ENCODE results near the gene CD40LG. TPM values are rescaled to one million over a fixed set of nuclear protein-coding genes. Genes with fewer than 3 reads are reported as not detected.

Gene CD40LG
- polyA plus RNA-seq, 1 donor (not counting 4 experiments of a cell fraction or from before 2014, with no cell fraction given): not detected

DNA sequence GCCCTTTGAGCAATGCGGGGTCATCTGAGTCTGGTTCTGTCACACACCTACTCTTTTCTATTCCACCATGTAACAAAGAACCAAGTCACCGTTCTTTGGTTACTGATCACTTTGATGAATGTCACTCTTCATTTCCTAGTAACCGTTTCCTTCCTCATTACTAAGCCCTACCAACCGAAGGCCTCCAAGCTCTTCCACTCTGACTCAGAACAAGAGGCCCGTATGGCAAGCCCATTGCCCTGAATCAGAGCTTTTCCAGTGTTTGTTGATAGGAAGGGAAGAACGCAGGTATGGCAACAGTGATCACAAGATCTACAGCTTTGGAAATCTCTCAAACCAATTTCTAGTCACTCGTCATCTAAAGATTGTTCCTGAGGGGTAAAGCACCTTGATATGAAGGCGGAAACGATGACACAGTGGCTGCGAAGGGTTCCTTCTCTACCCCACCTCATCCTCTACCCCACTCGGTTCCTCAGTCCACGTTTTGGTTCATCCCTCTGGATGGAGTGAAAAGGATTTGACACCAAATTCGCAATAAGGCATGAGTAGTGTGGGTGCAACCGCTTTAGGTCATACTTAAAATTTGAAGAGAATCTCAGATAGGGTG is 28.0 kb upstream of the CD40LG start:
- dilution Hi-C loops (cut with MboI; ENCODE audit: extremely low pct_ligation_motif_present, low sequenced_read_pairs): no loop called here
- FAIRE-seq: no peak

GRCh38 chrX:136620780-136621179 is 27.2 kb upstream of the CD40LG start:
- Histone ChIP-seq H3K9me1 (ENCODE audit: control insufficient read depth, extremely low read depth, insufficient read depth, low read length) (no peaks in the 10 kb centered on the region), H3K9me3 (ENCODE audit: control insufficient read depth, low read depth, low read length) (no peaks in the 10 kb centered on the region), H3K27me3 (ENCODE audit: control insufficient read depth, extremely low read depth, insufficient read depth, low read length) (no peaks in the 10 kb centered on the region), H2AFZ (ENCODE audit: control insufficient read depth, low read length) (no peak overlapping the region), H3K4me3 (ENCODE audit: control insufficient read depth in 2 of 3, extremely low read depth in 1 of 3, insufficient read depth in 2 of 3, low read depth in 1 of 3, low read length in 3 of 3) (no peak overlapping the region), H3K4me1 (ENCODE audit: control insufficient read depth, extremely low read depth, insufficient read depth, low read length) (no peaks in the 10 kb centered on the region), H4K20me1 (ENCODE audit: control insufficient read depth, extremely low read depth, insufficient read depth, low read length) (no peaks in the 10 kb centered on the region), H3K79me2 (ENCODE audit: control insufficient read depth, insufficient read depth, low read length) (no peaks in the 10 kb centered on the region), H3K27ac (ENCODE audit: control insufficient read depth, insufficient read depth, low read length) (no peak overlapping the region), H3K9ac (ENCODE audit: control insufficient read depth, extremely low read depth, insufficient read depth, low read length) (no peak overlapping the region), H3K4me2 (ENCODE audit: control insufficient read depth, extremely low read depth, insufficient read depth, low read depth, low read length) (no peak overlapping the region), H3K36me3 (ENCODE audit: control insufficient read depth in 2 of 2, extremely low read depth in 1 of 2, insufficient read depth in 2 of 2, low read length in 2 of 2) (no peaks in the 10 kb centered on the region)
- no peak for FAIRE-seq
- dilution Hi-C loops (cut with MboI; ENCODE audit: extremely low pct_ligation_motif_present, low sequenced_read_pairs): no loop called here
- no peak for DNase-seq (ENCODE audit: low read depth, low spot score)
- TF ChIP-seq, protein P1, sequence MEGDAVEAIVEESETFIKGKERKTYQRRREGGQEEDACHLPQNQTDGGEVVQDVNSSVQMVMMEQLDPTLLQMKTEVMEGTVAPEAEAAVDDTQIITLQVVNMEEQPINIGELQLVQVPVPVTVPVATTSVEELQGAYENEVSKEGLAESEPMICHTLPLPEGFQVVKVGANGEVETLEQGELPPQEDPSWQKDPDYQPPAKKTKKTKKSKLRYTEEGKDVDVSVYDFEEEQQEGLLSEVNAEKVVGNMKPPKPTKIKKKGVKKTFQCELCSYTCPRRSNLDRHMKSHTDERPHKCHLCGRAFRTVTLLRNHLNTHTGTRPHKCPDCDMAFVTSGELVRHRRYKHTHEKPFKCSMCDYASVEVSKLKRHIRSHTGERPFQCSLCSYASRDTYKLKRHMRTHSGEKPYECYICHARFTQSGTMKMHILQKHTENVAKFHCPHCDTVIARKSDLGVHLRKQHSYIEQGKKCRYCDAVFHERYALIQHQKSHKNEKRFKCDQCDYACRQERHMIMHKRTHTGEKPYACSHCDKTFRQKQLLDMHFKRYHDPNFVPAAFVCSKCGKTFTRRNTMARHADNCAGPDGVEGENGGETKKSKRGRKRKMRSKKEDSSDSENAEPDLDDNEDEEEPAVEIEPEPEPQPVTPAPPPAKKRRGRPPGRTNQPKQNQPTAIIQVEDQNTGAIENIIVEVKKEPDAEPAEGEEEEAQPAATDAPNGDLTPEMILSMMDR (optimal IDR thresholded peaks at IDR 0.05 in 1 of 3, IDR thresholded peaks at IDR 0.05 in 1 of 3, conservative IDR thresholded peaks at IDR 0.05 in 1 of 3; ENCODE audit: extremely low read depth in 1 of 3, insufficient read depth in 2 of 3, low read length in 3 of 3): no peak
- no peak for TF ChIP-seq EZH2 (IDR thresholded peaks at IDR 0.05; ENCODE audit: low read length)

More for the DNA sequence above, 28.0 kb upstream of the CD40LG start:
- H2AFZ ChIP-seq (ENCODE audit: control insufficient read depth, low read length): no peak overlapping the region
- H3K27me3 ChIP-seq (ENCODE audit: control insufficient read depth, extremely low read depth, insufficient read depth, low read length): no peaks in the 10 kb centered on the region
- no peak overlapping the region for H3K4me2 ChIP-seq (ENCODE audit: control insufficient read depth, extremely low read depth, insufficient read depth, low read depth, low read length)
- H3K4me3 ChIP-seq (ENCODE audit: control insufficient read depth in 2 of 3, extremely low read depth in 1 of 3, insufficient read depth in 2 of 3, low read depth in 1 of 3, low read length in 3 of 3): no peak overlapping the region
- no peaks in the 10 kb centered on the region for H3K79me2 ChIP-seq (ENCODE audit: control insufficient read depth, insufficient read depth, low read length)
- no peaks in the 10 kb centered on the region for H3K4me1 ChIP-seq (ENCODE audit: control insufficient read depth, extremely low read depth, insufficient read depth, low read length)
- H4K20me1 ChIP-seq (ENCODE audit: control insufficient read depth, extremely low read depth, insufficient read depth, low read length): no peaks in the 10 kb centered on the region
- no peak for DNase-seq (ENCODE audit: low read depth, low spot score)
- no peak overlapping the region for H3K27ac ChIP-seq (ENCODE audit: control insufficient read depth, insufficient read depth, low read length)
- no peaks in the 10 kb centered on the region for H3K9me3 ChIP-seq (ENCODE audit: control insufficient read depth, low read depth, low read length)
- H3K36me3 ChIP-seq (ENCODE audit: control insufficient read depth in 2 of 2, extremely low read depth in 1 of 2, insufficient read depth in 2 of 2, low read length in 2 of 2): no peaks in the 10 kb centered on the region
- no peaks in the 10 kb centered on the region for H3K9me1 ChIP-seq (ENCODE audit: control insufficient read depth, extremely low read depth, insufficient read depth, low read length)
- no peak overlapping the region for H3K9ac ChIP-seq (ENCODE audit: control insufficient read depth, extremely low read depth, insufficient read depth, low read length)
- TF ChIP-seq, protein P1 (optimal IDR thresholded peaks at IDR 0.05 in 1 of 3, IDR thresholded peaks at IDR 0.05 in 1 of 3, conservative IDR thresholded peaks at IDR 0.05 in 1 of 3; ENCODE audit: extremely low read depth in 1 of 3, insufficient read depth in 2 of 3, low read length in 3 of 3): no peak
- TF ChIP-seq EZH2 (IDR thresholded peaks at IDR 0.05; ENCODE audit: low read length): no peak

Data from keratinocyte (primary cell).